H1 (cell line): Measurements from ENCODE around the gene TBC1D2B. TPM values are rescaled to one million over a fixed set of nuclear protein-coding genes. Genes with fewer than 3 reads are reported as not detected.

Experiments used
- CTCF ChIA-PET: fragments of 300-600 bp; sonication (Branson Sonifier 250); formaldehyde crosslinking; loops from one replicate; lab custom pipeline; 2021; ENCODE audit not compliant: partially characterized antibody; lab: Charles Lee
- POLR2A ChIA-PET: fragments of 300-600 bp; sonication (Branson Sonifier 250); formaldehyde crosslinking; loops from one replicate; lab custom pipeline; 2021; ENCODE audit warnings: inconsistent platforms; ENCODE audit not compliant: partially characterized antibody; lab: Charles Lee
- DNase-seq, 2 experiments: peaks; one replicate each; pipeline versions ENCODE4 v3.0.0 to v3.0.0-alpha.2; 2010 to 2022; ENCODE audit warnings: low spot score in 2 of 2, low read depth in 1 of 2, mixed read lengths in 1 of 2
- FAIRE-seq: peaks from 2 replicates; lab custom pipeline; 2011; peaks lifted over from hg19 to GRCh38; lab: Jason Lieb, UNC
- H2AFZ ChIP-seq: 2 replicates; pipeline ENCODE4 v1.8.1; 2012; ENCODE audit warnings: low read length, inconsistent platforms
- H2AK5ac ChIP-seq: 2 replicates; pipeline ENCODE4 v1.6.1; 2013; ENCODE audit warnings: low read depth, low read length
- H2BK120ac ChIP-seq: replicated peaks from 2 replicates; pipeline ENCODE3; 2013; ENCODE audit warnings: low read depth, low read length, inconsistent platforms
- H2BK12ac ChIP-seq: 2 replicates; pipeline ENCODE4 v1.6.1; 2013; ENCODE audit warnings: low read depth, low read length
- H2BK15ac ChIP-seq: 2 replicates; pipeline ENCODE4 v1.6.1; 2013; ENCODE audit warnings: low read length
- H2BK20ac ChIP-seq: 2 replicates; pipeline ENCODE4 v1.6.1; 2013; ENCODE audit warnings: low read length
- H2BK5ac ChIP-seq: 2 replicates; pipeline ENCODE4 v1.6.1; 2013; ENCODE audit warnings: low read depth, low read length
- H3K14ac ChIP-seq: 2 replicates; pipeline ENCODE4 v1.6.1; 2013; ENCODE audit warnings: inconsistent platforms; ENCODE audit not compliant: insufficient read length
- H3K18ac ChIP-seq: 2 replicates; pipeline ENCODE4 v1.6.1; 2013; ENCODE audit warnings: low read length; ENCODE audit errors: extremely low read depth
- H3K23ac ChIP-seq: 2 replicates; pipeline ENCODE4 v1.6.1; 2013; ENCODE audit warnings: inconsistent platforms; ENCODE audit not compliant: insufficient read length
- H3K23me2 ChIP-seq: 2 replicates; pipeline ENCODE4 v1.6.1; 2013; ENCODE audit warnings: low read depth, low read length
- H3K27ac ChIP-seq: 2 replicates; pipeline ENCODE4 v1.6.1; 2011; ENCODE audit warnings: low read depth, low read length, inconsistent platforms
- H3K27me3 ChIP-seq, 4 experiments: replicated peaks in 1 of 4; 1 replicate in 1 of 4; 2 replicates in 3 of 4; pipeline versions ENCODE4 v1.6.1 to v1.8.1; 2011 to 2013; ENCODE audit warnings: low read length in 3 of 4, mild to moderate bottlenecking in 3 of 4, inconsistent platforms in 2 of 4, mixed read lengths in 2 of 4, moderate library complexity in 1 of 4; ENCODE audit not compliant: control insufficient read depth in 3 of 4, insufficient read depth in 3 of 4; ENCODE audit errors: extremely low read depth in 1 of 4
- H3K36me3 ChIP-seq, 4 experiments: 2 replicates each; pipeline versions ENCODE4 v1.6.1 to v1.8.1; 2011 to 2013; ENCODE audit warnings: mild to moderate bottlenecking in 4 of 4, low read length in 3 of 4, moderate library complexity in 2 of 4, control low read depth in 1 of 4, inconsistent platforms in 1 of 4; ENCODE audit not compliant: insufficient read depth in 4 of 4, control insufficient read depth in 2 of 4
- H3K4ac ChIP-seq: replicated peaks from 2 replicates; pipeline ENCODE3; 2013; ENCODE audit warnings: low read length, low read depth, mixed read lengths, inconsistent platforms; ENCODE audit not compliant: insufficient read length
- H3K4me1 ChIP-seq, 4 experiments: replicated peaks in 1 of 4; 1 replicate in 1 of 4; 2 replicates in 3 of 4; pipeline versions ENCODE4 v1.6.1 to v1.8.1; 2011 to 2013; ENCODE audit warnings: low read length in 3 of 4, inconsistent platforms in 2 of 4, mixed read lengths in 1 of 4; ENCODE audit not compliant: insufficient read depth in 4 of 4, control insufficient read depth in 3 of 4
- H3K4me2 ChIP-seq, 2 experiments: 2 replicates each; pipeline versions ENCODE4 v1.6.1 to v1.8.1; 2011 to 2013; ENCODE audit warnings: low read depth in 2 of 2, low read length in 2 of 2, control low read depth in 1 of 2, inconsistent platforms in 1 of 2, mild to moderate bottlenecking in 1 of 2; ENCODE audit not compliant: insufficient read depth in 1 of 2
- H3K4me3 ChIP-seq, 4 experiments: fragments of 200-600, 300-600 bp in 1 of 4; sonication (generic), shearing (Covaris generic), sonication (Bioruptor Twin) in 1 of 4; 2 replicates each; pipeline versions ENCODE4 v1.5.1 to v1.8.1; 2011 to 2016; ENCODE audit warnings: low read length in 4 of 4, low read depth in 3 of 4, control low read depth in 2 of 4, inconsistent platforms in 2 of 4, mild to moderate bottlenecking in 2 of 4, mixed read lengths in 1 of 4, moderate library complexity in 1 of 4; ENCODE audit not compliant: insufficient read depth in 2 of 4; ENCODE audit errors: extremely low read depth in 1 of 4
- H3K56ac ChIP-seq: replicated peaks from 2 replicates; pipeline ENCODE3; 2013; ENCODE audit warnings: low read depth, mild to moderate bottlenecking, mixed read lengths, low read length, inconsistent platforms; ENCODE audit not compliant: insufficient read length
- H3K79me1 ChIP-seq: 2 replicates; pipeline ENCODE4 v1.6.1; 2013; ENCODE audit warnings: low read depth, low read length, control low read depth
- H3K79me2 ChIP-seq, 2 experiments: 2 replicates each; pipeline versions ENCODE4 v1.6.1 to v1.8.1; 2012 to 2013; ENCODE audit warnings: low read length in 2 of 2, mild to moderate bottlenecking in 2 of 2, inconsistent platforms in 1 of 2; ENCODE audit not compliant: insufficient read depth in 2 of 2, control insufficient read depth in 1 of 2
- H3K9ac ChIP-seq, 4 experiments: replicated peaks in 1 of 4; 1 replicate in 1 of 4; 2 replicates in 3 of 4; pipeline versions ENCODE4 v1.6.1 to v1.8.1; 2011 to 2013; ENCODE audit warnings: low read depth in 3 of 4, low read length in 3 of 4, control low read depth in 2 of 4, mild to moderate bottlenecking in 2 of 4, moderate library complexity in 2 of 4, inconsistent platforms in 1 of 4; ENCODE audit errors: extremely low read depth in 1 of 4
- H3K9me3 ChIP-seq, 2 experiments: 2 replicates each; pipeline versions ENCODE4 v1.6.1 to v1.8.1; 2012 to 2013; ENCODE audit warnings: mild to moderate bottlenecking in 2 of 2, moderate library complexity in 2 of 2, control low read depth in 1 of 2, inconsistent platforms in 1 of 2, low read depth in 1 of 2, low read length in 1 of 2, mixed read lengths in 1 of 2; ENCODE audit not compliant: insufficient read depth in 2 of 2
- H4K20me1 ChIP-seq, 2 experiments: replicated peaks in 1 of 2; 2 replicates each; pipeline versions ENCODE3 to v1.8.1; 2011 to 2013; ENCODE audit warnings: inconsistent platforms in 2 of 2, low read length in 2 of 2, mild to moderate bottlenecking in 1 of 2; ENCODE audit not compliant: insufficient read depth in 2 of 2, control insufficient read depth in 1 of 2
- H4K5ac ChIP-seq: 2 replicates; pipeline ENCODE4 v1.6.1; 2013; ENCODE audit warnings: low read length, low read depth, mixed read lengths, inconsistent platforms; ENCODE audit not compliant: insufficient read length
- H4K8ac ChIP-seq: 2 replicates; pipeline ENCODE4 v1.8.0; 2013; ENCODE audit warnings: mild to moderate bottlenecking, moderate library complexity, low read length, inconsistent platforms; ENCODE audit not compliant: insufficient read depth; ENCODE audit errors: extremely low read depth
- H4K91ac ChIP-seq: replicated peaks from 2 replicates; pipeline ENCODE3; 2013; ENCODE audit warnings: low read length, mixed read lengths, inconsistent platforms; ENCODE audit not compliant: insufficient read length
- WGBS, 2 experiments: shearing (Covaris generic) in 1 of 2; methylation state at CpG; one replicate each; pipeline versions ENCODE4 v1.1.6 to v1.1.7; 2013 to 2015; ENCODE audit warnings: low lambda C conversion rate in 2 of 2, mixed read lengths in 2 of 2, inconsistent platforms in 1 of 2, low coverage in 1 of 2, missing lambda C conversion rate in 1 of 2; ENCODE audit not compliant: insufficient replicate concordance in 2 of 2, insufficient coverage in 1 of 2, insufficient read length in 1 of 2; ENCODE audit errors: extremely low coverage in 1 of 2, missing lambda C conversion rate in 1 of 2; 5-methylcytosine and 5-hydroxymethylcytosine counted together
- polyA plus RNA-seq, 7 experiments: library from polyadenylated mRNA; depleted of rRNA in 3 of 7; stranded (reverse) in 5 of 7; unstranded in 2 of 7; fragments of >200 nt in 5 of 7; fragments of 200-250 nt in 2 of 7; gene quantifications; 1 replicate in 5 of 7; 2 replicates in 1 of 7; 4 replicates in 1 of 7; pipeline versions ENCODE4 v1.2.1 to v1.2.3, GENCODE V29; 2011 to 2013; ENCODE audit warnings: missing spikeins in 2 of 7, mixed read lengths in 2 of 7
- total RNA-seq: library from RNA; stranded (reverse); fragmentation: NEBNext Ultra II Directional; extraction: Animal tissue kit (Norgen Biotek cat#: 25700); gene quantifications from 2 replicates; pipeline ENCODE4 v1.2.1, GENCODE V29; 2021

TBC1D2B gene
- total and polyA plus RNA-seq, 2 of the 8 experiments (the other 6 are each of a cell fraction or from before 2014, with no cell fraction given): 11.9 to 19.5 TPM

DNA sequence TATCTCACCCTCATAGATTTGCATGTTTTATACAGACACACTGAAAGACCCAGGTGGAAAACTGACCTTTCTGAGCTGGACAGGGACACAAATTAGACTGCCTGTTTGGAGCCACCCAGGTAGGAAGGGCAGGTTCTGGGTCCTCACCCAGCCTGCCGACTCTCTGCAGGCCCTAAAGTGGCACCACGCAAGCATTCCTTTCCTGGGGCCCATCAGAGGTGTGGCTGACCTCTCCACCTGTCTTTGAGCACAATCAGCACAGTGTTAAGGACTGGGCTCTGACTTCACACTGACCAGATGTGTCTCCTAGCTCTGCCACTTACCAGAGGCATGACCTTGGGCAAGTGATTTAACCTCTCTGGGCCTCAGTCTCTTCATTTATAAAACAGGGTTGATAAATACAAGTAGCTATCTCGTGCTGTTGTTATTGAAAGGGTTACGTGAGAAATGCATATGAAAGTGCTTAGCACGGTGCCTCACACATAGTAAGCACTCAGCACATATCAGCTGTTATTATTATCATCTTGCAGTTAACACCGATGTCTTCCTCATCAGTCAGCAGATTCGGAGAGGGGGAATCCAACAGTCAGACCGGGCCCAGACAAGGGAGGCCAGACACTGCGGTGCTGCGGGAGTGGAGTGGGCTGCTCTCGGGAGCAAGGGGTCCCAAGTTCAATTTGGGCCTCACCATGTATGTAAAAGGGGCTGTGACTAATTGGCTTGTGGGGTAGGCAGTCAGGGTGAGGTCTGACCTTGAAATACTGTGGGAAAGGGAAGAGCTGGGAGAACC lies 2.0 kb upstream of the TBC1D2B start:
- DNase-seq (no peak), FAIRE-seq (no peak)
- H2AFZ ChIP-seq: no peak overlapping the region
- H3K79me1 ChIP-seq: no peaks in the 10 kb centered on the region
- H2BK12ac ChIP-seq: no peak overlapping the region
- no peak overlapping the region for H2AK5ac ChIP-seq
- POLR2A ChIA-PET: interaction anchor here (1.1 to 1.6 kb wide), 2 partner anchors 9 to 14 kb away, joined by 3 read pairs; no protein-coding TSS in a partner anchor
- H3K27ac ChIP-seq: no peak overlapping the region
- no peak overlapping the region for H3K18ac ChIP-seq
- H3K23me2 ChIP-seq: peaks cover 9% of the 10 kb centered on the region
- no peak overlapping the region for H3K4ac ChIP-seq
- H2BK120ac ChIP-seq: no peak overlapping the region
- WGBS, 2 experiments: 89% methylated on average over 11 of the region's 11 CpGs; no CpG with 5 or more reads in 1 of the 2 experiments
- no peak overlapping the region for H3K56ac ChIP-seq
- H2BK5ac ChIP-seq: no peak overlapping the region
- H3K79me2 ChIP-seq: peaks cover 0 to 5% of the 10 kb centered on the region in 2 experiments; a peak in 2 of 4 replicates
- no peak overlapping the region for H2BK20ac ChIP-seq
- no peaks in the 10 kb centered on the region for H3K9me3 ChIP-seq
- H4K5ac ChIP-seq: no peak overlapping the region
- no peak overlapping the region for H3K4me2 ChIP-seq
- CTCF ChIA-PET: interaction anchor here (0.9 to 2.5 kb wide), 3 partner anchors 11 to 113 kb away, joined by 3 to 9 read pairs (median 4); no protein-coding TSS in a partner anchor
- no peak overlapping the region for H3K9ac ChIP-seq
- no peak overlapping the region for H2BK15ac ChIP-seq
- no peak overlapping the region for H3K23ac ChIP-seq
- H3K36me3 ChIP-seq: no peaks in the 10 kb centered on the region
- H3K27me3 ChIP-seq: no peaks in the 10 kb centered on the region
- H4K91ac ChIP-seq: no peak overlapping the region
- H3K14ac ChIP-seq: no peak overlapping the region
- no peaks in the 10 kb centered on the region for H4K20me1 ChIP-seq
- peaks cover 0 to 8% (median 3%) of the 10 kb centered on the region in 4 experiments; a peak in 4 of 7 replicates for H3K4me1 ChIP-seq
- no peak overlapping the region for H4K8ac ChIP-seq
- no peak overlapping the region for H3K4me3 ChIP-seq
